AG10803 (cell line): ENCODE data around the gene CRACR2A.

Source experiments
- DNase-seq: peaks from one replicate; pipeline ENCODE4 v3.0.0; 2010; ENCODE audit warnings: low read depth
- H3K4me3 ChIP-seq: 2 replicates; pipeline ENCODE4 v1.5.1; 2011; ENCODE audit warnings: mild to moderate bottlenecking, low read length, control low read depth
- TF ChIP-seq, protein P1 (sequence below): conservative IDR thresholded peaks from 2 replicates; pipeline ENCODE4 v1.5.1; 2011; ENCODE audit warnings: mild to moderate bottlenecking, low read length, control low read depth, inconsistent platforms

Gene CRACR2A

GRCh38 chr12:3752096-3752709, 706 bp downstream of the CRACR2A start:
- TF ChIP-seq, protein P1, sequence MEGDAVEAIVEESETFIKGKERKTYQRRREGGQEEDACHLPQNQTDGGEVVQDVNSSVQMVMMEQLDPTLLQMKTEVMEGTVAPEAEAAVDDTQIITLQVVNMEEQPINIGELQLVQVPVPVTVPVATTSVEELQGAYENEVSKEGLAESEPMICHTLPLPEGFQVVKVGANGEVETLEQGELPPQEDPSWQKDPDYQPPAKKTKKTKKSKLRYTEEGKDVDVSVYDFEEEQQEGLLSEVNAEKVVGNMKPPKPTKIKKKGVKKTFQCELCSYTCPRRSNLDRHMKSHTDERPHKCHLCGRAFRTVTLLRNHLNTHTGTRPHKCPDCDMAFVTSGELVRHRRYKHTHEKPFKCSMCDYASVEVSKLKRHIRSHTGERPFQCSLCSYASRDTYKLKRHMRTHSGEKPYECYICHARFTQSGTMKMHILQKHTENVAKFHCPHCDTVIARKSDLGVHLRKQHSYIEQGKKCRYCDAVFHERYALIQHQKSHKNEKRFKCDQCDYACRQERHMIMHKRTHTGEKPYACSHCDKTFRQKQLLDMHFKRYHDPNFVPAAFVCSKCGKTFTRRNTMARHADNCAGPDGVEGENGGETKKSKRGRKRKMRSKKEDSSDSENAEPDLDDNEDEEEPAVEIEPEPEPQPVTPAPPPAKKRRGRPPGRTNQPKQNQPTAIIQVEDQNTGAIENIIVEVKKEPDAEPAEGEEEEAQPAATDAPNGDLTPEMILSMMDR: no peak
- peak; percentile 52 for DNase-seq
- H3K4me3 ChIP-seq: peak overlapping the region; percentile 64

DNA sequence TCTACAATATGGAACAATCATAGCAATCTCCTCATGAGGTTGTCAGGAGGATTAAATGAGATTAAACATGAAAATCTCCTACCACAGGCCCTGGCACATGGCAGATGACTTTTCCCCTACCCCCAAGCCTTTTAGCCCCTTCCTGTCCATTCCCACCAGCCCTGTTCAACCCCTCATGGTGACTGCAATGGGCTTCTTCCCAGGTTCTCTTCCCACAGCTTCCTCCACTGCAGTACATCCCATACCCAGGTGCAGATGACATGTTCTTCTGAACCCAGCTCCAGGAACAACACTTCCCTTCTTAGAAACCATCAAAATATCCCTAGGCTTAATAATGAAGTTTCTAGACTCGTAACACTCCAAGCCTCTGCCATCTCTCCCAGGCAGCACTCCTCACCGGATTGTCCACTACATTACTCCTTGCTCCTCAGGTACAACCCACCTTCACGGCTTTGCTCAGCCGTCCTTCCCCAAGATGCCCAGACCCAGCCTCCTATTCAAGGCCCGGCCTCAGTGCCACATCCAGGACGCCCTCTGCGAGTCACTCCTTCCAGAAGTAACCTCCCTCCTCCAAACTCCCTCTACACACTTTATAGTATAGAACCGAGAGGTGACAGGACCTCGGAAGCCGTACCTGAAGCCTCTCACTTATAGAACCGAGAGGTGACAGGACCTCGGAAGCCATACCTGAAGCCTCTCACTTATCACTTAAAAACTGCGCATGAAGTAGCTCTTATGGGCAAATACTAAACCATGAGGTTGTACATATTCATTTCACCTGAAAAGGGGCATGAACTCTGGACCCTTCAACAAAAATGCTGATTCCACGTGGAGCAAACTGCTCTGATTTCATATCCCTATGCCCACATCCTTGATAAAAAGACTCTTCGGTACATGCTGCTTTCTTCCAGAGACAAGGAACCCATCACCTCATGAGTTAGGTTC, 1.5 kb downstream of the CRACR2A start:
- DNase-seq: no peak
- TF ChIP-seq, protein P1: no peak
- H3K4me3 ChIP-seq: peak overlapping the region; percentile 64

- TF ChIP-seq, protein P1: no peak
- no peak for DNase-seq
- no peak overlapping the region for H3K4me3 ChIP-seq
Observed at GRCh38 chr12:3750616-3751015, 2.3 kb downstream of the CRACR2A start.

DNA sequence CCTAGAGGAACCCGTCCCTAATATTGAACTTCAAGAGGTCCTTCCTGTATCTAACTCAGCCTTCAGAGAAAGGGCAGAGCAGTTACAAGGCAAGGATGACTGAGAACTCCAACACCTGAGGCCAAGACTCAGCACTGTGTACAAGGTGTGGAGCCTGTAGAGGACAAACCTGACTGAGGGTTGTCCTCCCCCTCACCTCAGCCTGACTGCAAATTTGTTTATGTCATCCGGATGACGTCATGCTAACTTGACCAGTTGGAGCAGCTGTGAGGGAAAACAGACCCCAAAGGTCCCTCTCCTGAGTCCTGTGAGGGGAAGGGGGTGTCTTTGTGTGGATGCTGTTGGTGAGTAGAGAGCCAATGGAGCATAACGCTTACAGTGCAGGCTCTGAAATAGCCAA, 4.3 kb downstream of the CRACR2A start:
- DNase-seq: no peak
- TF ChIP-seq, protein P1: no peak
- no peak overlapping the region for H3K4me3 ChIP-seq

DNA sequence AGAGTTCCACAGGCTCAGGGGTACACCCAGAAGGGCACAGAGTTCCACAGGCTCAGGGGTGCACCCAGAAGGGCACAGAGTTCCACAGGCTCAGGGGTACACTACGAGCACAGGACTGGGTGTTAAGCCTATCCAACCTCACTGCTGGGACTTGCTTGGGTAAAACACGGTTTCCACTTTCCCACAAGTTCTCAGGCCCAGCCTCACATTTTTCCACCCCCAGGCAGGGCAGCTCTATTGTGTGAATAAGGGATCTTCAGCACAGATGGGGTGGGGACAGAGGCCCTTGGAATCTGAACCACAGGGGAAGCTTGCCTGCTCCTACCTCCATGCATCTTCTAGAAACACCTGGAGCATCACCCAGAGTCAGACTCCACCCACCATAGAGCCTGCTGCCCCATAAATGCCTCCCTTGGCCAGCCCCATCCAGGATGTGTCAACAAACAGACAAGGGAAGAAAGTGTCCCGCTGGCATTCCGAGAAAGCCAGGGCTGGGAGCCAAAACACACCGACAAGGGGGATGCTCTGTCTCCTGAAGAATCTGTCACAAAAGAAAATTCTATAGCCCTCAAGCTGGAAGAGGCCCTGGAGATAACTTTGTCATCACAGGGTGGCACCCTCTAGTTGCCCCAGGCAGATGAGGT, 4.8 kb downstream of the CRACR2A start:
- TF ChIP-seq, protein P1: no peak
- no peak overlapping the region for H3K4me3 ChIP-seq
- no peak for DNase-seq

GRCh38 chr12:3747543-3747942, 5.4 kb downstream of the CRACR2A start:
- TF ChIP-seq, protein P1: no peak
- no peak for DNase-seq
- H3K4me3 ChIP-seq: no peak overlapping the region
